Activated naive CD4-positive, alpha-beta T cell treated with anti-CD3 and anti-CD28 coated beads for 36 hours (primary cell): ENCODE data around the gene USH2A. TPM values are rescaled to one million over a fixed set of nuclear protein-coding genes. Genes with fewer than 3 reads are reported as not detected.

ENCODE experiments used
- CTCF ChIA-PET: fragments of 350-600 bp; sonication (Branson Sonifier 250); formaldehyde crosslinking; loops from one replicate; lab custom pipeline; 2021; ENCODE audit warnings: antibody characterized with exemption; lab: Charles Lee
- DNase-seq: peaks from one replicate; pipeline ENCODE4 v3.0.0-alpha.2; 2020
- H3K27ac Mint-ChIP-seq: one replicate; pipeline ENCODE4 v1.8.0; 2021; ENCODE audit warnings: mild to moderate bottlenecking, mixed read lengths
- H3K27me3 Mint-ChIP-seq: one replicate; pipeline ENCODE4 v1.8.0; 2021; ENCODE audit warnings: low read depth, mixed read lengths
- H3K36me3 Mint-ChIP-seq: one replicate; pipeline ENCODE4 v1.8.0; 2021; ENCODE audit warnings: low read depth, mixed read lengths
- H3K4me1 Mint-ChIP-seq: one replicate; pipeline ENCODE4 v1.8.0; 2021; ENCODE audit warnings: low read depth, mixed read lengths
- H3K4me3 Mint-ChIP-seq: one replicate; pipeline ENCODE4 v1.8.0; 2021; ENCODE audit warnings: mild to moderate bottlenecking, moderate library complexity, mixed read lengths
- H3K9me3 Mint-ChIP-seq: one replicate; pipeline ENCODE4 v1.8.0; 2021; ENCODE audit warnings: mixed read lengths
- intact Hi-C: fragments of 100-400 bp; cut with micrococcal nuclease; formaldehyde crosslinking; loops from one replicate; pipeline ENCODE4 v1.15.1; 2023
- total RNA-seq, 2 experiments: library from RNA; stranded (reverse); gene quantifications; one replicate each; pipeline ENCODE4 v1.2.3, GENCODE V29; 2021

USH2A gene
- total RNA-seq, 2 experiments from 2014 or later: not detected

- no peak for DNase-seq
- H3K27me3 Mint-ChIP-seq: no peaks in the 10 kb centered on the region
- H3K36me3 Mint-ChIP-seq: no peaks in the 10 kb centered on the region
- intact Hi-C loops: no loop called here
- H3K4me3 Mint-ChIP-seq: no peak overlapping the region
- H3K9me3 Mint-ChIP-seq: no peaks in the 10 kb centered on the region
- H3K4me1 Mint-ChIP-seq: no peaks in the 10 kb centered on the region
- no peak overlapping the region for H3K27ac Mint-ChIP-seq
- CTCF ChIA-PET: no interaction called here
Observed at GRCh38 chr1:216140730-216141524, 282.3 kb downstream of the USH2A start.

GRCh38 chr1:216124192-216124781 is 299.0 kb downstream of the USH2A start:
- Mint-ChIP-seq H3K4me3 (no peak overlapping the region), H3K27ac (no peak overlapping the region), H3K27me3 (no peaks in the 10 kb centered on the region), H3K4me1 (no peaks in the 10 kb centered on the region), H3K36me3 (no peaks in the 10 kb centered on the region), H3K9me3 (peaks cover 5% of the 10 kb centered on the region)
- CTCF ChIA-PET: no interaction called here
- intact Hi-C loops: no loop called here
- DNase-seq: no peak

GRCh38 chr1:216123446-216124191 is 299.6 kb downstream of the USH2A start:
- intact Hi-C loops: no loop called here
- Mint-ChIP-seq H3K36me3 (no peaks in the 10 kb centered on the region), H3K4me3 (no peak overlapping the region), H3K27ac (no peak overlapping the region), H3K9me3 (peaks cover 5% of the 10 kb centered on the region), H3K4me1 (no peaks in the 10 kb centered on the region), H3K27me3 (no peaks in the 10 kb centered on the region)
- no peak for DNase-seq
- CTCF ChIA-PET: no interaction called here

- DNase-seq: no peak
- Mint-ChIP-seq H3K9me3 (peaks cover 4% of the 10 kb centered on the region), H3K27ac (no peak overlapping the region), H3K4me1 (no peaks in the 10 kb centered on the region), H3K27me3 (no peaks in the 10 kb centered on the region), H3K4me3 (no peak overlapping the region), H3K36me3 (no peaks in the 10 kb centered on the region)
- CTCF ChIA-PET: no interaction called here
- intact Hi-C loops: no loop called here
Observed at GRCh38 chr1:216119600-216119999, 303.6 kb downstream of the USH2A start.

GRCh38 chr1:216114180-216114579 is 309.1 kb downstream of the USH2A start:
- H3K36me3 Mint-ChIP-seq: no peaks in the 10 kb centered on the region
- no peaks in the 10 kb centered on the region for H3K9me3 Mint-ChIP-seq
- no peak overlapping the region for H3K4me3 Mint-ChIP-seq
- CTCF ChIA-PET: no interaction called here
- no peaks in the 10 kb centered on the region for H3K4me1 Mint-ChIP-seq
- intact Hi-C loops: no loop called here
- no peak for DNase-seq
- no peak overlapping the region for H3K27ac Mint-ChIP-seq
- no peaks in the 10 kb centered on the region for H3K27me3 Mint-ChIP-seq

- intact Hi-C loops: no loop called here
- H3K4me1 Mint-ChIP-seq: no peaks in the 10 kb centered on the region
- no peaks in the 10 kb centered on the region for H3K27me3 Mint-ChIP-seq
- no peak overlapping the region for H3K4me3 Mint-ChIP-seq
- no peaks in the 10 kb centered on the region for H3K9me3 Mint-ChIP-seq
- no peak overlapping the region for H3K27ac Mint-ChIP-seq
- no peaks in the 10 kb centered on the region for H3K36me3 Mint-ChIP-seq
- no peak for DNase-seq
- CTCF ChIA-PET: no interaction called here
Observed at GRCh38 chr1:216113181-216113580, 310.1 kb downstream of the USH2A start.

- no peak for DNase-seq
- H3K9me3 Mint-ChIP-seq: no peaks in the 10 kb centered on the region
- no peaks in the 10 kb centered on the region for H3K27me3 Mint-ChIP-seq
- H3K27ac Mint-ChIP-seq: no peak overlapping the region
- H3K4me1 Mint-ChIP-seq: no peaks in the 10 kb centered on the region
- CTCF ChIA-PET: no interaction called here
- H3K36me3 Mint-ChIP-seq: no peaks in the 10 kb centered on the region
- H3K4me3 Mint-ChIP-seq: no peak overlapping the region
- intact Hi-C loops: no loop called here
Observed at GRCh38 chr1:216111842-216112241, 311.4 kb downstream of the USH2A start.

- Mint-ChIP-seq H3K9me3 (no peaks in the 10 kb centered on the region), H3K27me3 (no peaks in the 10 kb centered on the region), H3K4me1 (no peaks in the 10 kb centered on the region), H3K4me3 (no peak overlapping the region), H3K36me3 (no peaks in the 10 kb centered on the region), H3K27ac (no peak overlapping the region)
- DNase-seq: no peak
- intact Hi-C loops: no loop called here
- CTCF ChIA-PET: no interaction called here
Observed at GRCh38 chr1:216095400-216095799, 327.8 kb downstream of the USH2A start.

- H3K27ac Mint-ChIP-seq: no peak overlapping the region
- CTCF ChIA-PET: no interaction called here
- no peaks in the 10 kb centered on the region for H3K36me3 Mint-ChIP-seq
- H3K27me3 Mint-ChIP-seq: no peaks in the 10 kb centered on the region
- no peaks in the 10 kb centered on the region for H3K9me3 Mint-ChIP-seq
- DNase-seq: no peak
- H3K4me1 Mint-ChIP-seq: no peaks in the 10 kb centered on the region
- intact Hi-C loops: no loop called here
- no peak overlapping the region for H3K4me3 Mint-ChIP-seq
Observed at GRCh38 chr1:216090556-216090955, 332.7 kb downstream of the USH2A start.

- H3K9me3 Mint-ChIP-seq: peaks cover 2% of the 10 kb centered on the region
- no peak for DNase-seq
- intact Hi-C loops: no loop called here
- CTCF ChIA-PET: no interaction called here
- no peak overlapping the region for H3K4me3 Mint-ChIP-seq
- H3K27me3 Mint-ChIP-seq: no peaks in the 10 kb centered on the region
- H3K27ac Mint-ChIP-seq: no peak overlapping the region
- H3K36me3 Mint-ChIP-seq: no peaks in the 10 kb centered on the region
- H3K4me1 Mint-ChIP-seq: no peaks in the 10 kb centered on the region
Observed at GRCh38 chr1:216086678-216087077, 336.6 kb downstream of the USH2A start.

GRCh38 chr1:216081445-216081844 is 341.8 kb downstream of the USH2A start:
- no peak for DNase-seq
- Mint-ChIP-seq H3K4me3 (no peak overlapping the region), H3K9me3 (peaks cover 14% of the 10 kb centered on the region), H3K27me3 (no peaks in the 10 kb centered on the region), H3K27ac (no peak overlapping the region), H3K36me3 (no peaks in the 10 kb centered on the region), H3K4me1 (no peaks in the 10 kb centered on the region)
- intact Hi-C loops: no loop called here
- CTCF ChIA-PET: no interaction called here

- Mint-ChIP-seq H3K9me3 (peaks cover 11% of the 10 kb centered on the region), H3K27me3 (no peaks in the 10 kb centered on the region), H3K4me3 (no peak overlapping the region), H3K4me1 (no peaks in the 10 kb centered on the region), H3K36me3 (no peaks in the 10 kb centered on the region), H3K27ac (no peak overlapping the region)
- no peak for DNase-seq
- CTCF ChIA-PET: no interaction called here
- intact Hi-C loops: no loop called here
Observed at GRCh38 chr1:216076751-216077150, 346.5 kb downstream of the USH2A start.

GRCh38 chr1:216075339-216075738 is 347.9 kb downstream of the USH2A start:
- no peak overlapping the region for H3K27ac Mint-ChIP-seq
- DNase-seq: no peak
- H3K4me3 Mint-ChIP-seq: no peak overlapping the region
- H3K4me1 Mint-ChIP-seq: no peaks in the 10 kb centered on the region
- no peaks in the 10 kb centered on the region for H3K36me3 Mint-ChIP-seq
- H3K9me3 Mint-ChIP-seq: peaks cover 6% of the 10 kb centered on the region
- no peaks in the 10 kb centered on the region for H3K27me3 Mint-ChIP-seq
- intact Hi-C loops: no loop called here
- CTCF ChIA-PET: no interaction called here
